Gastrocnemius medialis (tissue), 4 donors: Measurements from ENCODE around the gene KRTAP12-3. TPM values are rescaled to one million over a fixed set of nuclear protein-coding genes. Genes with fewer than 3 reads are reported as not detected.

Experiments
- ATAC-seq, 2 donors: fragments of 150-250 bp; one replicate each; pipeline ENCODE4 v1.9.1; 2016
- DNase-seq, 2 donors: peaks; one replicate each; pipeline ENCODE4 v3.0.0-alpha.2; 2019
- H3K27ac ChIP-seq, 4 donors: fragments of 200-600 bp; sonication (generic); 1 replicate in 1 of 4; 2 replicates in 3 of 4; pipeline ENCODE4 v1.5.1; 2016 to 2018; ENCODE audit warnings: mild to moderate bottlenecking in 2 of 4, moderate library complexity in 1 of 4
- H3K27me3 ChIP-seq, 3 donors: fragments of 200-600 bp; sonication (generic) in 2 of 3; 1 replicate in 1 of 3; 2 replicates in 2 of 3; pipeline versions ENCODE4 v1.5.1 to v1.6.0; 2016 to 2019; ENCODE audit warnings: mild to moderate bottlenecking in 1 of 3, moderate library complexity in 1 of 3
- H3K36me3 ChIP-seq, 2 donors: fragments of 200-600 bp; sonication (generic) in 1 of 2; one replicate each; pipeline ENCODE4 v1.5.1; 2017 to 2018
- H3K4me1 ChIP-seq, 2 donors: fragments of 200-600 bp; sonication (generic) in 1 of 2; one replicate each; pipeline ENCODE4 v1.5.1; 2016 to 2017; ENCODE audit warnings: mild to moderate bottlenecking in 2 of 2
- H3K4me3 ChIP-seq, 4 donors: fragments of 200-600 bp; sonication (generic) in 3 of 4; 1 replicate in 1 of 4; 2 replicates in 3 of 4; pipeline ENCODE4 v1.5.1; 2016 to 2019; ENCODE audit warnings: mild to moderate bottlenecking in 2 of 4
- H3K9me3 ChIP-seq, 3 donors: fragments of 200-600 bp; sonication (generic) in 2 of 3; 1 replicate in 1 of 3; 2 replicates in 2 of 3; pipeline ENCODE4 v1.5.1; 2016 to 2019
- CTCF ChIP-seq, 5 experiments: fragments of 450-650 bp in 3 of 5; fragments of 200-600 bp in 2 of 5; sonication (generic) in 2 of 5; IDR thresholded peaks in 4 of 5; conservative IDR thresholded peaks in 1 of 5; 1 replicate in 4 of 5; 2 replicates in 1 of 5; pipeline ENCODE4 v1.5.1; 2016 to 2019; ENCODE audit warnings: antibody characterized with exemption in 5 of 5, mild to moderate bottlenecking in 3 of 5, moderate library complexity in 3 of 5
- POLR2A ChIP-seq, 2 donors: fragments of 450-650 bp; IDR thresholded peaks; one replicate each; pipeline ENCODE4 v1.6.1; 2017; ENCODE audit warnings: antibody characterized with exemption in 2 of 2, mild to moderate bottlenecking in 2 of 2, moderate library complexity in 2 of 2
- in situ Hi-C, 4 donors: fragments of 200-750 bp; cut with MboI; loops; one replicate each; pipeline versions ENCODE4 v1.15.0 to v1.8.0; 2017; ENCODE audit warnings: low sequenced_read_pairs in 4 of 4
- intact Hi-C: fragments of 100-400 bp; cut with DNase I; formaldehyde crosslinking; loops from one replicate; pipeline ENCODE4 v1.15.1; 2023; ENCODE audit warnings: low total_unique reads
- total RNA-seq, 4 donors: library from RNA; depleted of rRNA; stranded (reverse); fragments of >200 nt; gene quantifications; one replicate each; pipeline versions ENCODE4 v1.1.0 to v1.2.3, GENCODE V29; 2016

The KRTAP12-3 gene
- total RNA-seq, 4 donors from 2014 or later = not detected

- intact Hi-C loops = no loop called here
- Histone ChIP-seq H3K27ac (no peak overlapping the region), H3K36me3 (no peaks in the 10 kb centered on the region)
Observed at GRCh38 chr21:44670642-44671432, 13.1 kb downstream of the KRTAP12-3 start.

GRCh38 chr21:44671911-44672310 lies 14.2 kb downstream of the KRTAP12-3 start:
- Histone ChIP-seq H3K4me3 (no peak overlapping the region), H3K9me3 (no peaks in the 10 kb centered on the region), H3K36me3 (no peaks in the 10 kb centered on the region), H3K27me3 (peaks cover 0 to 3% (median 0%) of the 10 kb centered on the region in 3 donors), H3K4me1 (no peaks in the 10 kb centered on the region), H3K27ac (no peak overlapping the region)
- DNase-seq = no peak
- intact Hi-C loops (no loop called here), in situ Hi-C loops (no loop called here)
- TF ChIP-seq CTCF (IDR thresholded peaks at IDR 0.05 in 4 of 5, conservative IDR thresholded peaks at IDR 0.05 in 1 of 5) = no peak
- TF ChIP-seq POLR2A (IDR thresholded peaks at IDR 0.05) = no peak
- ATAC-seq = no peak

More at GRCh38 chr21:44670642-44671432, 13.1 kb downstream of the KRTAP12-3 start:
- H3K4me1 ChIP-seq = no peaks in the 10 kb centered on the region
- in situ Hi-C loops = no loop called here
- H3K4me3 ChIP-seq = no peak overlapping the region
- ATAC-seq = no peak
- no peak for DNase-seq
- TF ChIP-seq POLR2A (IDR thresholded peaks at IDR 0.05) (no peak), CTCF (IDR thresholded peaks at IDR 0.05 in 4 of 5, conservative IDR thresholded peaks at IDR 0.05 in 1 of 5) (no peak)
- H3K27me3 ChIP-seq = peaks cover 0 to 3% (median 0%) of the 10 kb centered on the region in 3 donors
- H3K9me3 ChIP-seq = no peaks in the 10 kb centered on the region

- Histone ChIP-seq H3K27ac (no peak overlapping the region), H3K4me3 (no peak overlapping the region), H3K9me3 (no peaks in the 10 kb centered on the region), H3K36me3 (no peaks in the 10 kb centered on the region), H3K27me3 (peaks cover 0 to 5% (median 0%) of the 10 kb centered on the region in 3 donors), H3K4me1 (no peaks in the 10 kb centered on the region)
- ATAC-seq (no peak), DNase-seq (no peak)
- intact Hi-C loops (no loop called here), in situ Hi-C loops (no loop called here)
- TF ChIP-seq CTCF (IDR thresholded peaks at IDR 0.05 in 4 of 5, conservative IDR thresholded peaks at IDR 0.05 in 1 of 5) = no peak
- TF ChIP-seq POLR2A (IDR thresholded peaks at IDR 0.05) = no peak
Observed at GRCh38 chr21:44677881-44678280, 20.1 kb downstream of the KRTAP12-3 start.

- no peak for ATAC-seq
- no peak for DNase-seq
- peaks cover 4 to 9% (median 6%) of the 10 kb centered on the region in 3 donors for H3K27me3 ChIP-seq
- intact Hi-C loops (no loop called here), in situ Hi-C loops (no loop called here)
- no peaks in the 10 kb centered on the region for H3K36me3 ChIP-seq
- no peak overlapping the region for H3K4me3 ChIP-seq
- H3K9me3 ChIP-seq = no peaks in the 10 kb centered on the region
- H3K4me1 ChIP-seq = no peaks in the 10 kb centered on the region
- TF ChIP-seq POLR2A (IDR thresholded peaks at IDR 0.05) = no peak
- no peak for TF ChIP-seq CTCF (IDR thresholded peaks at IDR 0.05 in 4 of 5, conservative IDR thresholded peaks at IDR 0.05 in 1 of 5)
- H3K27ac ChIP-seq = no peak overlapping the region
Observed at GRCh38 chr21:44681152-44681551, 23.4 kb downstream of the KRTAP12-3 start.
